ENCODE measurements around the gene DMWD.

Gene DMWD

DNA sequence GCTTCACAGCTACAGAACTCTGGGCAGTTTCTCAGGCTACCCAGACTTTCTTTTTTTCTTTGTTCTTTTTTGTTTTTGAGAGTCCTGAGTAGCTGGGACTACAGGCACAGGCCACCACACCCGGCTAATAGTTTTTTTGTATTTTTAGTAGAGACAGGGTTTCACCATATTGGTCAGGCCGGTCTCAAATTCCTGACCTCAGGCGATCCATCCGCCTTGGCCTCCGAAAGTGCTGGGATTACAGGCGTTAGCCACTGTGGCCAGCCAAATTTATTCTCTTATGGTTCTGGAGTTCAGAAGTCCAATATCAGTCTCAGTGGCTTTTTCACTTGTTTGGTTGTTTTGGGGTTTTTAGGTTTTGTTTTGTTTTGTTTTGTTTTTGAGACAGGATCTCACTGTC, 47.0 kb downstream of the DMWD start:
- no peak for DNase-seq (ENCODE audit: low spot score)

DNA sequence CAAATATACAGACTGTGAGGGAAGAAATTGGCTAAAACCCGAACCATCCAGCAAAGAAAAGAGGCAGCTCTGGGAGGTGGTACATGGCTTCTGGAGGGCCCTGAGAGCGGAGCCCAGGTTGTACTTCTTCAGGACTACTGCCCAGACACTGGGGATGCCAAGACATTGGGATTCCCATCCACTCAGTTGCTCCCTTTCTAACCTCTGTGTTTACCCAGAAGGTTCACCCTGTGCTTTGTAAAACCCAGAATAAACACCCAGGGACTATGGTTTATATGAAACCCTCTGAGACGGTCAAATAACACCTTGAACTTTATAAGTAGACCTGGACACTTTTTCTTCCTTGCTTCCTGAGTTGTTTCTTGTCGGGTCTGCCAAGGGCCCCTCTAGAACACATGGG, 49.7 kb downstream of the DMWD start:
- no peak for DNase-seq (ENCODE audit: low spot score)

DNA sequence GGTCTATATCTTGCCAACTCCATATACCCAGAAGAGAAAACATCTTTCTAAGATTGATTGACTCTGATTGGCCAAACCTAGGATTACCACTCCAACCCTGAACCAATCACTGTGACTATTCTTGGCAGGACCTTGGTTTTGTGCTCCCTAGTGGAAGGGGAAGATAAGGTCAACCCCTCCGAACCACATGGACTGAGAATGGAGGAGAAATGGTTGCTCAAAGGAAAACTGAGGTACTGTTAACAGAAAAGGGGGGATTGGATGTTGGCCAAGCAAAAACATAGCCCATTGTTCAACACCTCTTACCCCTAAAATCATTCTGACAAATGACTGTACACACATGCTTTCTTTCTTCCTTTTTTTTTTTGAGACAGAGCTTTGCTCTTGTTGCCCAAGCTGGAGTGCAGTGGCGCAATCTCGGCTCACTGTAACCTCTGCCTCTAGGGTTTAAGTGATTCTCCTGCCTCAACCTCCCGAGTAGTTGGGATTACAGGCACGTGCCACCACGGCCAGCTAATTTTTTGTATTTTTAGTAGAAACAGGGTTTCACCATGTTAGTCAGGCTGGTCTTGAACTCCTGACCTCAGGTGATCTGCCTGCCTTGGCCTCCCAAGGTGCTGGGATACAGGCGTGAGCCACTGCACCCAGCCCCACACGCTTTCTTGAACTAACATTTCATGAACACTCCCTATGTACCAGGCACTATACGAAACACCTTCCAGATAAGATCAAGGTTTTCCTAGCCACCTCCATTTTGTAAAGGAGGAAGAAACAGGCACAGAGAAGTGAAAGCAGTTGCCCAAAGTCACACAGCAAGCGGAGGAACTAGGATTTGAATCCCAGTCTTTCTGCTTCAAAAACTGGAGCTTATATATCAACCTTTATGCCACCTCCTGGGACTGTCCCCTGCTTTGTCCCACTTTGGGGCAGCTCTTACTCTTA, 52.9 kb downstream of the DMWD start:
- DNase-seq (ENCODE audit: low spot score), result no peak

DNA sequence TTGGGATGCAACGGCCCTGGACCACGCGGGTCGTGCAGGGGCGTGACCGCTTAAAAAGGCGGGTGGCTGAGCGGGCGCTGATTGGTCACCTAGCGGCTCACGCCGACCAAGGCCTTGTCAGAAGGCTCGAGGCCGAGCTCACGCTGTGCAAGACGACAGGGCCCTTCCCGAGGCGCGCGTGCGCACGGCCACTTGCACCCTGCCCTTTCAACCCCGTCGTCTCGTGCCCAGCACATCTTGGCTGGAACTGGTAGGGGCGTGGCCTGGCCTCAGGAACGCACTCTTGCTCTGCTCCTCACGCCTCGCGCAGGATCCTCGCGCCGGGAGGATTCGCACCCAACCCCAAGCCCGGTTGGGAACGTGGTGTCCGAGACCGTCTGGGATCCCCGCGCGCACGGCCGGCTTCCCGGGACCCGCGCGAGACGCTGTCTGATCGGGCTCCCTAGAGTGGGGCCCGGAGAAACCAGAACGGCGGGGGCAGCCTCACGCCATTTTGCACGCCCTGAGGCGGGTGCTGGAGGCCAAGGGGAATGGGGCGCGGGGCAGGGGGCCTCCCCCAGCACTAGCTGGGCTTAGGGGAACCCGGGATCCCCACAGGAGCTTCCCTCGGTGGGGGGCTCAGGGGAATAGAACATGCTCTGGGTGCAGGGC, 59.4 kb downstream of the DMWD start, which contains the start of gene MEIOSIN:
TSS of gene MEIOSIN (plus strand) at position 280 of the 651 bp plus-strand sequence. CDS start 1,938 bp downstream, outside the sequence.
- DNase-seq (ENCODE audit: low spot score), result no peak
